Neutrophil (primary cell): ENCODE measurements around the gene ADGRE3.

Experiments
- H3K27ac ChIP-seq: fragments of 200-600 bp; sonication (generic); 2 replicates; pipeline ENCODE4 v1.5.1; 2016; ENCODE audit warnings: mild to moderate bottlenecking, moderate library complexity
- H3K27me3 ChIP-seq: fragments of 200-600 bp; sonication (generic); 2 replicates; pipeline ENCODE4 v1.6.0; 2016; ENCODE audit warnings: mild to moderate bottlenecking
- H3K36me3 ChIP-seq: fragments of 200-600 bp; sonication (generic); 2 replicates; pipeline ENCODE4 v1.5.1; 2017
- H3K4me1 ChIP-seq, 2 experiments: fragments of 200-600 bp in 1 of 2; sonication (generic) in 1 of 2; 1 replicate in 1 of 2; 2 replicates in 1 of 2; pipeline versions ENCODE4 v1.5.1 to v1.6.1; 2013 to 2016; ENCODE audit warnings: low read depth in 1 of 2, low read length in 1 of 2, mild to moderate bottlenecking in 1 of 2, moderate library complexity in 1 of 2; ENCODE audit not compliant: control insufficient read depth in 1 of 2, insufficient read depth in 1 of 2
- H3K4me3 ChIP-seq, 2 experiments: fragments of 200-600 bp in 1 of 2; sonication (generic) in 1 of 2; 1 replicate in 1 of 2; 2 replicates in 1 of 2; pipeline ENCODE4 v1.5.1; 2013 to 2016; ENCODE audit warnings: low read depth in 1 of 2, low read length in 1 of 2, mild to moderate bottlenecking in 1 of 2, moderate library complexity in 1 of 2
- H3K9me3 ChIP-seq: fragments of 200-600 bp; sonication (generic); 2 replicates; pipeline ENCODE4 v1.5.1; 2016
- TF ChIP-seq, protein P1 (sequence below): fragments of 200-600 bp; sonication (generic); IDR thresholded peaks from 2 replicates; pipeline ENCODE4 v1.5.1; 2016; ENCODE audit warnings: antibody characterized with exemption

The ADGRE3 gene

DNA sequence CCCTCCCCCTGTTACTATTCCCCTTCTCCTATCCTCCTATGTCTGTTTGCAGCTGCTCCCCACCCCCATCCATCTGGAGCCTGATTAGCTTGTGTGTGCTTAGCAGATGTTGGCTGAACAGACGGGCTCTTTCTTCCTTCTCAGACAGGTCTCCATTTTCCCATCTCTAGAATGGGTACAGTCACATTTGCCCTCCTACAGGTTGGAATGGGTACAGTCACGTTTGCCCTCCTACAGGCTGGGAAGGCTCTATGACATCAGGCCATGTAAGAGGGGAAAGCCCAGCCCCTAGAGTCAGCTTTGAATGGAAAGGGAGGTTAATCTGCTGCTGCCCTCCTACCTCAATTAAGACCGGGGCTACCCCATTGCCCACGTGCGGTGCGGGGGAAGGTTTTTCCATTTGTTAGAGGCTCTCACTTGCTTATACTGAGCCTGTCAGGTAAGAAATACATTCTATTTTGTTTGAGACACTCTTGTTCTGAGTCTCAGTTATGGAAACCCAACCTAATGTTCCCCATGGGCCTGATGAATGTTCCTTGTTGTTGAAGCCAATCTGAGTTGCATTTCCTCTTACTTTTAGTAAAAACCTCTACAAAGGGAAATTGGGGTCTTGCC is 93.9 kb downstream of the ADGRE3 start:
- Histone ChIP-seq H3K27ac (no peak overlapping the region), H3K36me3 (no peaks in the 10 kb centered on the region)
- TF ChIP-seq, protein P1, sequence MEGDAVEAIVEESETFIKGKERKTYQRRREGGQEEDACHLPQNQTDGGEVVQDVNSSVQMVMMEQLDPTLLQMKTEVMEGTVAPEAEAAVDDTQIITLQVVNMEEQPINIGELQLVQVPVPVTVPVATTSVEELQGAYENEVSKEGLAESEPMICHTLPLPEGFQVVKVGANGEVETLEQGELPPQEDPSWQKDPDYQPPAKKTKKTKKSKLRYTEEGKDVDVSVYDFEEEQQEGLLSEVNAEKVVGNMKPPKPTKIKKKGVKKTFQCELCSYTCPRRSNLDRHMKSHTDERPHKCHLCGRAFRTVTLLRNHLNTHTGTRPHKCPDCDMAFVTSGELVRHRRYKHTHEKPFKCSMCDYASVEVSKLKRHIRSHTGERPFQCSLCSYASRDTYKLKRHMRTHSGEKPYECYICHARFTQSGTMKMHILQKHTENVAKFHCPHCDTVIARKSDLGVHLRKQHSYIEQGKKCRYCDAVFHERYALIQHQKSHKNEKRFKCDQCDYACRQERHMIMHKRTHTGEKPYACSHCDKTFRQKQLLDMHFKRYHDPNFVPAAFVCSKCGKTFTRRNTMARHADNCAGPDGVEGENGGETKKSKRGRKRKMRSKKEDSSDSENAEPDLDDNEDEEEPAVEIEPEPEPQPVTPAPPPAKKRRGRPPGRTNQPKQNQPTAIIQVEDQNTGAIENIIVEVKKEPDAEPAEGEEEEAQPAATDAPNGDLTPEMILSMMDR, result no peak

DNA sequence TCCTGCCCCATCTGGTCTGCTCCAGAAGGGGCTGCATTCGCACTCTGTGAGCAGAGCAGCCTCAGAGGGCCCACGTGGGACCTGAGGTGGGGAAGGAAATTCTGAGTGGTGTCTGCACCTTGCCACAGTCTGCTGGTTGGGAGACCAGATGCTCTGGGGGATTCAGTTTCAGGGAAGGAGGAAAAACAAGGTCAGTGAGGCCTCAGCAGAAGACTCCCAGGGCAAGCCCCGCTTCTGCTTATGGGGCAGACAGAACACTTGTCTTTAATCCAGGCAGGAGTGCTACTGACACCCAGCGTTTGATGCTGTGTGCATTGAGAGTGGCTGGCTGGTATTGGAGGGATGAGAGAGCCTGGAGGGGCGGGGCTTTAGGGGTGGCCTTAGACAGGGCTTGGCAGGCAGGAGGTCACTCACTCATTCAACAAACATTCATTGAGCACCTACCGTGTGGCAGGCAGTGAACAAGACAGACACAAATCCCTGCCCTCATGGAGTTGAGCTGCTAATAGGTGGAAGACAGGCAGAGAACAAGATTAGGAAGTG is 96.7 kb downstream of the ADGRE3 start:
- H3K27ac ChIP-seq, result no peak overlapping the region
- H3K36me3 ChIP-seq, result no peaks in the 10 kb centered on the region
- TF ChIP-seq, protein P1, result no peak
- no peaks in the 10 kb centered on the region for H3K9me3 ChIP-seq
- peaks cover 8 to 17% of the 10 kb centered on the region in 2 experiments for H3K4me1 ChIP-seq
- no peak overlapping the region for H3K4me3 ChIP-seq
- H3K27me3 ChIP-seq, result no peaks in the 10 kb centered on the region

More for the DNA sequence above, 93.9 kb downstream of the ADGRE3 start:
- H3K4me3 ChIP-seq, result no peak overlapping the region
- no peaks in the 10 kb centered on the region for H3K9me3 ChIP-seq
- H3K4me1 ChIP-seq, result peaks cover 5 to 14% of the 10 kb centered on the region in 2 experiments
- no peaks in the 10 kb centered on the region for H3K27me3 ChIP-seq

DNA sequence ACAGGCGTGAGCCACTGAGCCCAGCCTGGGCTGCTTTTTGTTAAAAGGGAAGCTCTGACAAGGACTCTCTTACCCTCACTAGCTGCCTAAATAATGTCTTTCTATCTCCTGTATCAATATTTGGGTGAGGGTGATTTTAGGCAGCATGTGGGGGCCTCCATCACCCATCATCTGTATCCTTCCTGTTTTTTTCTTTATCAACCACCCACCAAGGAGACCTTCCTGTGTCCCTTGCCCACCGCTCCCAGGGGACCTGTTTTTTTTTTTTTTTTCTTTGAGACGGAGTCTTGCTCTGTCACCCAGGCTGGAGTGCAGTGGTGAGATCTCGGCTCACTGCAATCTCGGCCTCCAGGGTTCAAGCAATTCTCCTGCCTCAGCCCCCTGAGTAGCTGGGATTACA is 97.4 kb downstream of the ADGRE3 start:
- Histone ChIP-seq H3K36me3 (no peaks in the 10 kb centered on the region), H3K9me3 (no peaks in the 10 kb centered on the region), H3K27me3 (no peaks in the 10 kb centered on the region), H3K27ac (no peak overlapping the region), H3K4me1 (peaks cover 10 to 16% of the 10 kb centered on the region in 2 experiments), H3K4me3 (no peak overlapping the region)
- TF ChIP-seq, protein P1, result no peak

DNA sequence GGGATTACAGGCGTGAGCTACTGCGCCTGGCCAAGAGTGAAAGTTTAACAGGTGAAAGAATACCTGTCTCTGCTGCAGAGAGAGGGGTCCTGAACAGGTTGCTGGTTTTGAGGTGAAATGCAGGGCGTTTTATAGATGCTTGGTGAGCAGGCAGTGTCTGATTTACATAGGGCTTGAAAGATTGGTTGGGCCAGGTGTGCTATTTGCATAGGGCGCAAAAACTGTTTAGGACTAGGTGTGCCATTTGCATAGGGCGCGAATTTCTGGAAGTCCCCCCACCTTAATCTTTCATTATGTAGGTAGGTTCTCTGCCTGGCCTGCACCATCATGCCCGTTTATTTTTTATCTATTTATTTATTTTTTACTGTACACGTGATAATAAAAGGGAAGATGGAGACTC is 98.3 kb downstream of the ADGRE3 start:
- TF ChIP-seq, protein P1, result no peak
- Histone ChIP-seq H3K4me1 (peaks cover 14 to 22% of the 10 kb centered on the region in 2 experiments), H3K27ac (no peak overlapping the region), H3K4me3 (no peak overlapping the region), H3K27me3 (no peaks in the 10 kb centered on the region), H3K36me3 (no peaks in the 10 kb centered on the region), H3K9me3 (no peaks in the 10 kb centered on the region)

DNA sequence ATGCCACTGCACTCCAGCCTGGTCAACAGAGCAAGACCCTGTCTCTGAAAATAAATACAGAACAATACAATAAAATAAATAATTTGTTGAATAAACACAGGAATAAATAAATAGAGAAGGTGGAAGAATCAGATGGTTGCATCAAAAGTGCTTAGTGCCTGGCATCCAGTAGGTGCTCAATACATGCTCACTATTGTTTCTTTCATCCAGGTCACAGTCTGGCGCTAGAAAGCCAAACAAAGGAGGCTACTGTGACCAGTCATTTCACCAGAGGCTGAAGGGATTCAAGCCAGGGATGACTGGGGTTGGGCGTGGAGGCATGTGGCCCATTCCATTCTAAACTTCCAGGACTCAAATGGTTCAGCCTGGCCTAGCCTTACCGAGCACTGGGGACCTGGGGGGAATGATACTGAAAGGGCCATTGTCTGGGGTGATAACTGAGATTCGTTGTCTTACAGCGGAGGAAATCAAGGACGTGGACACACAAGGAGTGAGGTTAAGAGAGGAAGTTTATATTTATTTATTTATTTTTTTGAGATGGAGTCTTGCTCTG is 99.1 kb downstream of the ADGRE3 start:
- Histone ChIP-seq H3K4me1 (peaks cover 20 to 29% of the 10 kb centered on the region in 2 experiments), H3K27me3 (no peaks in the 10 kb centered on the region), H3K9me3 (no peaks in the 10 kb centered on the region), H3K27ac (no peak overlapping the region), H3K4me3 (no peak overlapping the region), H3K36me3 (no peaks in the 10 kb centered on the region)
- TF ChIP-seq, protein P1, result no peak
